SK-N-SH (cell line): Measurements from ENCODE around the gene WEE1. TPM values are rescaled to one million over a fixed set of nuclear protein-coding genes. Genes with fewer than 3 reads are reported as not detected.

Experiments
- CTCF ChIA-PET: fragments of 300-600, 350-600 bp; formaldehyde crosslinking; extraction: SDS; loops from one replicate; lab custom pipeline; 2021; lab: Yijun Ruan, JAX
- POLR2A ChIA-PET: fragments of 350-600 bp; sonication (Branson Sonifier 250); formaldehyde crosslinking; extraction: SDS; loops from one replicate; lab custom pipeline; 2020; ENCODE audit warnings: antibody characterized with exemption, inconsistent platforms; lab: Yijun Ruan, JAX
- DNase-seq: peaks from one replicate; pipeline ENCODE4 v3.0.0; 2012
- H2AFZ ChIP-seq: fragments of 200-600 bp; sonication (generic); 2 replicates; pipeline ENCODE4 v1.8.1; 2016; ENCODE audit warnings: antibody characterized with exemption, mild to moderate bottlenecking, low read depth
- H3F3A ChIP-seq: fragments of 200-600 bp; sonication (generic); replicated peaks from 2 replicates; pipeline ENCODE3; 2016; ENCODE audit warnings: antibody characterized with exemption, mild to moderate bottlenecking; ENCODE audit not compliant: insufficient read depth
- H3K27ac ChIP-seq, 2 experiments: fragments of 200-500 bp in 1 of 2; fragments of 200-600 bp in 1 of 2; sonication (Bioruptor generic) in 1 of 2; sonication (generic), shearing (Covaris generic) in 1 of 2; 2 replicates each; pipeline versions ENCODE4 v1.5.1 to v1.6.1; 2014 to 2016; ENCODE audit warnings: low read depth in 2 of 2, inconsistent platforms in 1 of 2, low read length in 1 of 2, mild to moderate bottlenecking in 1 of 2, mixed read lengths in 1 of 2
- H3K27me3 ChIP-seq: fragments of 200-600 bp; sonication (generic), shearing (Covaris generic); 2 replicates; pipeline ENCODE4 v1.6.1; 2016; ENCODE audit warnings: mixed run types; ENCODE audit not compliant: insufficient read depth
- H3K36me3 ChIP-seq, 2 experiments: fragments of 200-500 bp in 1 of 2; fragments of 200-600 bp in 1 of 2; sonication (Bioruptor generic) in 1 of 2; sonication (generic) in 1 of 2; replicated peaks in 1 of 2; 2 replicates each; pipeline versions ENCODE3 to v1.5.1; 2014 to 2016; ENCODE audit warnings: low read length in 1 of 2, mild to moderate bottlenecking in 1 of 2; ENCODE audit not compliant: insufficient read depth in 2 of 2, control insufficient read depth in 1 of 2
- H3K4me1 ChIP-seq, 2 experiments: fragments of 200-500 bp in 1 of 2; fragments of 200-600 bp in 1 of 2; sonication (Bioruptor generic) in 1 of 2; sonication (generic), shearing (Covaris generic) in 1 of 2; 2 replicates each; pipeline versions ENCODE4 v1.5.1 to v1.6.1; 2014 to 2016; ENCODE audit warnings: low read depth in 1 of 2, low read length in 1 of 2, mixed run types in 1 of 2; ENCODE audit not compliant: insufficient read depth in 2 of 2, control insufficient read depth in 1 of 2
- H3K4me2 ChIP-seq: fragments of 200-600 bp; sonication (generic), shearing (Covaris generic); 2 replicates; pipeline ENCODE4 v1.6.1; 2017; ENCODE audit warnings: mixed run types
- H3K4me3 ChIP-seq, 2 experiments: fragments of 200-500 bp in 1 of 2; fragments of 200-600 bp in 1 of 2; sonication (Bioruptor generic) in 1 of 2; sonication (generic), shearing (Covaris generic) in 1 of 2; 2 replicates each; pipeline versions ENCODE4 v1.5.1 to v1.8.1; 2014 to 2016; ENCODE audit warnings: low read depth in 2 of 2, inconsistent platforms in 1 of 2, low read length in 1 of 2, mild to moderate bottlenecking in 1 of 2, mixed read lengths in 1 of 2, moderate library complexity in 1 of 2
- H3K79me2 ChIP-seq: fragments of 200-600 bp; sonication (generic); 2 replicates; pipeline ENCODE4 v1.8.1; 2017; ENCODE audit warnings: mild to moderate bottlenecking; ENCODE audit not compliant: insufficient read depth
- H3K9ac ChIP-seq: fragments of 200-600 bp; sonication (generic); 2 replicates; pipeline ENCODE4 v1.6.1; 2017; ENCODE audit warnings: mixed run types
- H3K9me2 ChIP-seq: fragments of 200-600 bp; sonication (generic); 2 replicates; pipeline ENCODE4 v1.6.1; 2017; ENCODE audit warnings: mixed run types
- H3K9me3 ChIP-seq: fragments of 200-600 bp; sonication (generic); 2 replicates; pipeline ENCODE4 v1.6.1; 2017; ENCODE audit warnings: mixed run types, mild to moderate bottlenecking, moderate library complexity
- H4K20me1 ChIP-seq: fragments of 200-600 bp; sonication (generic); 2 replicates; pipeline ENCODE4 v1.6.1; 2017; ENCODE audit warnings: mild to moderate bottlenecking, mixed run types; ENCODE audit not compliant: insufficient read depth
- EZH2phosphoT487 ChIP-seq: fragments of 200-600 bp; sonication (generic); IDR thresholded peaks from 2 replicates; pipeline ENCODE4 v1.6.1; 2017; ENCODE audit warnings: low read depth, mixed run types, mild to moderate bottlenecking, antibody characterized with exemption, moderate library complexity, borderline replicate concordance
- FOXJ3 ChIP-seq: sonication (generic); formaldehyde crosslinking; IDR thresholded peaks from 2 replicates; pipeline ENCODE4 v1.5.1; 2020; ENCODE audit warnings: mild to moderate bottlenecking, missing genetic modification reagents
- FOXM1 ChIP-seq: IDR thresholded peaks from 2 replicates; pipeline ENCODE4 v1.4.0; 2012; ENCODE audit warnings: low read depth, mild to moderate bottlenecking
- GABPA ChIP-seq: IDR thresholded peaks from 2 replicates; pipeline ENCODE4 v1.4.0; 2012; ENCODE audit warnings: low read depth, mild to moderate bottlenecking
- GATA2 ChIP-seq: sonication (generic); formaldehyde crosslinking; IDR thresholded peaks from 2 replicates; pipeline ENCODE4 v1.5.0; 2020; ENCODE audit warnings: mild to moderate bottlenecking, missing genetic modification reagents
- IRF3 ChIP-seq: fragments of 150-350 bp; IDR thresholded peaks from 2 replicates; pipeline ENCODE4 v1.6.1; 2016; ENCODE audit warnings: mild to moderate bottlenecking, low read depth, low read length
- JUND ChIP-seq: IDR thresholded peaks from 2 replicates; pipeline ENCODE4 v1.4.0; 2012
- NFIC ChIP-seq: IDR thresholded peaks from 2 replicates; pipeline ENCODE4 v1.4.0; 2012; ENCODE audit warnings: borderline replicate concordance
- RFX5 ChIP-seq: IDR thresholded peaks from 2 replicates; pipeline ENCODE4 v1.6.1; 2012; ENCODE audit warnings: mild to moderate bottlenecking, improper control_type of control experiment, low read length
- RXRA ChIP-seq: IDR thresholded peaks from 2 replicates; pipeline ENCODE4 v1.4.0; 2012; ENCODE audit warnings: low read depth, mild to moderate bottlenecking, borderline replicate concordance
- SIN3A ChIP-seq: IDR thresholded peaks from 2 replicates; pipeline ENCODE4 v1.6.1; 2012; ENCODE audit warnings: low read depth, mild to moderate bottlenecking, low read length, moderate library complexity, borderline replicate concordance
- SMC3 ChIP-seq: IDR thresholded peaks from 2 replicates; pipeline ENCODE4 v1.6.1; 2012; ENCODE audit warnings: low read depth, low read length, improper control_type of control experiment
- TEAD4 ChIP-seq: IDR thresholded peaks from 2 replicates; pipeline ENCODE4 v1.4.0; 2012; ENCODE audit warnings: mild to moderate bottlenecking, borderline replicate concordance; ENCODE audit not compliant: insufficient read depth
- ZBTB33 ChIP-seq: IDR thresholded peaks from 2 replicates; pipeline ENCODE4 v1.4.0; 2012; ENCODE audit warnings: low read depth, borderline replicate concordance
- WGBS: methylation state at CpG from one replicate; pipeline ENCODE4 v1.1.6; 2017; ENCODE audit warnings: low lambda C conversion rate; 5-methylcytosine and 5-hydroxymethylcytosine counted together
- polyA plus RNA-seq, 3 experiments: library from polyadenylated mRNA; depleted of rRNA; stranded (reverse); fragments of >200 nt; gene quantifications; 2 replicates each; pipeline ENCODE4 v1.2.3, GENCODE V29; 2012
- TF ChIP-seq, protein P1 (sequence below): IDR thresholded peaks from 2 replicates; pipeline ENCODE4 v1.6.1; 2012; ENCODE audit warnings: mild to moderate bottlenecking, low read depth, low read length, moderate library complexity
- TF ChIP-seq, protein P2 (sequence below): fragments of 200-600 bp; sonication (generic); IDR thresholded peaks from 2 replicates; pipeline ENCODE4 v1.6.1; 2017; ENCODE audit warnings: antibody characterized with exemption, mild to moderate bottlenecking, moderate library complexity

Gene WEE1
- polyA plus RNA-seq, 1 of the 3 experiments (the other 2 are of a cell fraction) = 16.9 TPM

- POLR2A ChIA-PET = interaction anchor here (1.3 kb wide), 1 partner anchor 27 kb away, joined by 3 read pairs; the partner anchor contains the start of gene WEE1
- no peaks in the 10 kb centered on the region for H3K27me3 ChIP-seq
- H3K27ac ChIP-seq = peak overlapping the region in 1 of 2 experiments; percentile 20; a peak in 2 of 4 replicates
- no peak overlapping the region for H3K9ac ChIP-seq
- peaks cover 4 to 6% of the 10 kb centered on the region in 2 experiments; a peak in 2 of 4 replicates for H3K4me1 ChIP-seq
- no peaks in the 10 kb centered on the region for H4K20me1 ChIP-seq
- TF ChIP-seq ZBTB33 (no peak), FOXM1 (no peak), JUND (no peak), RXRA (no peak), NFIC (no peak), EZH2phosphoT487 (no peak), IRF3 (no peak), GATA2 (CRISPR knock-in tag) (no peak), SIN3A (no peak), SMC3 (no peak), GABPA (no peak), RFX5 (no peak), TEAD4 (no peak), FOXJ3 (CRISPR knock-in tag) (no peak)
- TF ChIP-seq, protein P1, sequence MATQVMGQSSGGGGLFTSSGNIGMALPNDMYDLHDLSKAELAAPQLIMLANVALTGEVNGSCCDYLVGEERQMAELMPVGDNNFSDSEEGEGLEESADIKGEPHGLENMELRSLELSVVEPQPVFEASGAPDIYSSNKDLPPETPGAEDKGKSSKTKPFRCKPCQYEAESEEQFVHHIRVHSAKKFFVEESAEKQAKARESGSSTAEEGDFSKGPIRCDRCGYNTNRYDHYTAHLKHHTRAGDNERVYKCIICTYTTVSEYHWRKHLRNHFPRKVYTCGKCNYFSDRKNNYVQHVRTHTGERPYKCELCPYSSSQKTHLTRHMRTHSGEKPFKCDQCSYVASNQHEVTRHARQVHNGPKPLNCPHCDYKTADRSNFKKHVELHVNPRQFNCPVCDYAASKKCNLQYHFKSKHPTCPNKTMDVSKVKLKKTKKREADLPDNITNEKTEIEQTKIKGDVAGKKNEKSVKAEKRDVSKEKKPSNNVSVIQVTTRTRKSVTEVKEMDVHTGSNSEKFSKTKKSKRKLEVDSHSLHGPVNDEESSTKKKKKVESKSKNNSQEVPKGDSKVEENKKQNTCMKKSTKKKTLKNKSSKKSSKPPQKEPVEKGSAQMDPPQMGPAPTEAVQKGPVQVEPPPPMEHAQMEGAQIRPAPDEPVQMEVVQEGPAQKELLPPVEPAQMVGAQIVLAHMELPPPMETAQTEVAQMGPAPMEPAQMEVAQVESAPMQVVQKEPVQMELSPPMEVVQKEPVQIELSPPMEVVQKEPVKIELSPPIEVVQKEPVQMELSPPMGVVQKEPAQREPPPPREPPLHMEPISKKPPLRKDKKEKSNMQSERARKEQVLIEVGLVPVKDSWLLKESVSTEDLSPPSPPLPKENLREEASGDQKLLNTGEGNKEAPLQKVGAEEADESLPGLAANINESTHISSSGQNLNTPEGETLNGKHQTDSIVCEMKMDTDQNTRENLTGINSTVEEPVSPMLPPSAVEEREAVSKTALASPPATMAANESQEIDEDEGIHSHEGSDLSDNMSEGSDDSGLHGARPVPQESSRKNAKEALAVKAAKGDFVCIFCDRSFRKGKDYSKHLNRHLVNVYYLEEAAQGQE = no peak
- TF ChIP-seq, protein P2, sequence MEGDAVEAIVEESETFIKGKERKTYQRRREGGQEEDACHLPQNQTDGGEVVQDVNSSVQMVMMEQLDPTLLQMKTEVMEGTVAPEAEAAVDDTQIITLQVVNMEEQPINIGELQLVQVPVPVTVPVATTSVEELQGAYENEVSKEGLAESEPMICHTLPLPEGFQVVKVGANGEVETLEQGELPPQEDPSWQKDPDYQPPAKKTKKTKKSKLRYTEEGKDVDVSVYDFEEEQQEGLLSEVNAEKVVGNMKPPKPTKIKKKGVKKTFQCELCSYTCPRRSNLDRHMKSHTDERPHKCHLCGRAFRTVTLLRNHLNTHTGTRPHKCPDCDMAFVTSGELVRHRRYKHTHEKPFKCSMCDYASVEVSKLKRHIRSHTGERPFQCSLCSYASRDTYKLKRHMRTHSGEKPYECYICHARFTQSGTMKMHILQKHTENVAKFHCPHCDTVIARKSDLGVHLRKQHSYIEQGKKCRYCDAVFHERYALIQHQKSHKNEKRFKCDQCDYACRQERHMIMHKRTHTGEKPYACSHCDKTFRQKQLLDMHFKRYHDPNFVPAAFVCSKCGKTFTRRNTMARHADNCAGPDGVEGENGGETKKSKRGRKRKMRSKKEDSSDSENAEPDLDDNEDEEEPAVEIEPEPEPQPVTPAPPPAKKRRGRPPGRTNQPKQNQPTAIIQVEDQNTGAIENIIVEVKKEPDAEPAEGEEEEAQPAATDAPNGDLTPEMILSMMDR = no peak
- H3K79me2 ChIP-seq = no peaks in the 10 kb centered on the region
- CTCF ChIA-PET = interaction anchor here (0.6 to 1.8 kb wide), 4 partner anchors 12 to 1909 kb away, joined by 3 to 4 read pairs (median 4); no protein-coding TSS in a partner anchor
- H3K4me2 ChIP-seq = no peak overlapping the region
- no peaks in the 10 kb centered on the region for H3K9me3 ChIP-seq
- H3F3A ChIP-seq = no peaks in the 10 kb centered on the region
- WGBS = 96% methylated on average over 4 of the region's 4 CpGs
- H3K4me3 ChIP-seq = no peak overlapping the region
- no peaks in the 10 kb centered on the region for H3K36me3 ChIP-seq
- H3K9me2 ChIP-seq = no peaks in the 10 kb centered on the region
- DNase-seq = no peak
- peak overlapping the region; percentile 63; the same call in 1 of the 2 replicates for H2AFZ ChIP-seq
Observed at GRCh38 chr11:9600644-9601036, 27.2 kb downstream of the WEE1 start.
